Suprapubic skin (tissue), 3 donors: Measurements from ENCODE around the gene INPP5F.

Experiments
- CTCF ChIP-seq, 2 donors: fragments of 200-600 bp in 1 of 2; fragments of 450-650 bp in 1 of 2; sonication (generic) in 1 of 2; IDR thresholded peaks; one replicate each; pipeline ENCODE4 v1.5.1; 2016 to 2019; ENCODE audit warnings: antibody characterized with exemption in 2 of 2, mild to moderate bottlenecking in 1 of 2, moderate library complexity in 1 of 2
- POLR2A ChIP-seq, 2 donors: fragments of 450-650 bp; IDR thresholded peaks; one replicate each; pipeline ENCODE4 v1.6.1; 2017; ENCODE audit warnings: antibody characterized with exemption in 2 of 2, mild to moderate bottlenecking in 2 of 2, moderate library complexity in 2 of 2

DNA sequence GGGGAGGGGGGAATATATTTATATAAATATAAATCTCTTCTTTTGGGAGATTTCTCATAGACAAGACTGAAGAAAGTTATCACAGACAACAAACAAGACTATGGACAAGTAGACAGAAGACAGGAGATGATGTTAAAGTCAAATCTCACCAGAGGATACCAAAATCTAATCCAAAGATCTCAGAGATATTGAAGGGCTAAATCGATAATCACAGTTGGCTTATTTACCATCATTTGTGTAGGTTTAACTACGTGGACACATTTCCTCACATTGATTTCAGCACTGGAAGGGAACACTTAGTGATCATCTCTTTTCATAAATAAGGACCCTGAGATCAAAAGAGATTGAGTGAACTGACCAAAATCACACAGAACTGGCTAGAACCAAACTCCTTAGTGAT is 2.7 kb upstream of the INPP5F start:
- TF ChIP-seq POLR2A (IDR thresholded peaks at IDR 0.05) = no peak
- TF ChIP-seq CTCF (IDR thresholded peaks at IDR 0.05) = no peak
